Cardiac fibroblast (primary cell): ENCODE measurements around the gene PPP1R1C.
"Not testable (repeated sequence)": the region's sequence is repeated elsewhere in the genome, so short reads cannot be mapped to it uniquely, and the experiment has no call there.

Source experiments
- DNase-seq, 2 donors: peaks; one replicate each; pipeline versions ENCODE4 v3.0.0 to v3.0.0-alpha.2; 2010; ENCODE audit warnings: low read depth in 2 of 2
- H3K4me3 ChIP-seq, 2 donors: replicated peaks in 1 of 2; 1 replicate in 1 of 2; 2 replicates in 1 of 2; pipeline ENCODE4 v1.5.1; 2011; ENCODE audit warnings: low read depth in 2 of 2, low read length in 2 of 2, mild to moderate bottlenecking in 2 of 2, moderate library complexity in 1 of 2
- CTCF ChIP-seq: IDR thresholded peaks from one replicate; pipeline ENCODE4 v1.5.1; 2011; ENCODE audit warnings: low read depth, mild to moderate bottlenecking, low read length, inconsistent platforms

Gene PPP1R1C

GRCh38 chr2:182015334-182016109, 29.9 kb downstream of the PPP1R1C start:
- no peak for TF ChIP-seq CTCF
- DNase-seq = no peak

GRCh38 chr2:182018218-182018617, 32.6 kb downstream of the PPP1R1C start:
- peak; percentile 9 to 14 for DNase-seq

More at GRCh38 chr2:182015334-182016109, 29.9 kb downstream of the PPP1R1C start:
- no peak overlapping the region for H3K4me3 ChIP-seq

GRCh38 chr2:182019731-182020130, 34.1 kb downstream of the PPP1R1C start:
- H3K4me3 ChIP-seq = no peak overlapping the region
- no peak for TF ChIP-seq CTCF
- no peak for DNase-seq

More at GRCh38 chr2:182018218-182018617, 32.6 kb downstream of the PPP1R1C start:
- no peak for TF ChIP-seq CTCF
- H3K4me3 ChIP-seq = no peak overlapping the region

GRCh38 chr2:182020286-182021070, 34.8 kb downstream of the PPP1R1C start:
- H3K4me3 ChIP-seq = no peak overlapping the region
- DNase-seq = peak; percentile 20 to 50
- no peak for TF ChIP-seq CTCF

GRCh38 chr2:182023235-182023634, 37.6 kb downstream of the PPP1R1C start:
- no peak overlapping the region for H3K4me3 ChIP-seq
- DNase-seq = no peak
- TF ChIP-seq CTCF = no peak

- peak overlapping the region in 1 of 2 donors; percentile 26 for H3K4me3 ChIP-seq
- not testable (repeated sequence) for DNase-seq
Measured at GRCh38 chr2:182030875-182031274, 45.2 kb downstream of the PPP1R1C start.

- DNase-seq = no peak
- no peak overlapping the region for H3K4me3 ChIP-seq
- TF ChIP-seq CTCF = no peak
Measured at GRCh38 chr2:182031956-182032355, 46.3 kb downstream of the PPP1R1C start.
